BLaER1 treated with 17β-estradiol and CSF1 and Interleukin-3, amounts not matched to agents 10 nM and 100 nM (cell line): Measurements from ENCODE around the gene ARHGAP15.

Source experiments
- H3K27ac ChIP-seq, 11 experiments: shearing (Covaris generic); formaldehyde crosslinking; 2 replicates each; pipeline ENCODE4 v1.8.1; 2022
- H3K27me3 ChIP-seq, 11 experiments: shearing (Covaris generic); formaldehyde crosslinking; 2 replicates each; pipeline ENCODE4 v1.8.1; 2022
- H3K36me3 ChIP-seq, 11 experiments: shearing (Covaris generic); formaldehyde crosslinking; 2 replicates each; pipeline ENCODE4 v1.8.1; 2022
- H3K4me1 ChIP-seq, 10 experiments: shearing (Covaris generic); formaldehyde crosslinking; 2 replicates each; pipeline ENCODE4 v1.8.1; 2022
- H3K4me2 ChIP-seq, 11 experiments: shearing (Covaris generic); formaldehyde crosslinking; 2 replicates each; pipeline ENCODE4 v1.8.1; 2022
- H3K4me3 ChIP-seq, 10 experiments: shearing (Covaris generic); formaldehyde crosslinking; 2 replicates each; pipeline ENCODE4 v1.8.1; 2022
- H3K9ac ChIP-seq, 11 experiments: shearing (Covaris generic); formaldehyde crosslinking; 2 replicates each; pipeline ENCODE4 v1.8.1; 2022
- H3K9me3 ChIP-seq, 11 experiments: shearing (Covaris generic); formaldehyde crosslinking; replicated peaks in 1 of 11; 2 replicates each; pipeline ENCODE4 v1.8.1; 2022
- H4K20me1 ChIP-seq, 11 experiments: shearing (Covaris generic); formaldehyde crosslinking; 2 replicates each; pipeline ENCODE4 v1.8.1; 2022
- Cebpa-rat ChIP-seq, 11 experiments: shearing (Covaris generic); IDR thresholded peaks; 2 replicates each; pipeline ENCODE4 v1.8.1; 2022

ARHGAP15 gene

GRCh38 chr2:143674051-143674450, 544.8 kb downstream of the ARHGAP15 start:
- Histone ChIP-seq H3K9ac (no peak overlapping the region), H3K4me1 (peaks cover 0 to 18% (median 0%) of the 10 kb centered on the region in 10 experiments; a peak in 3 of 20 replicates), H3K36me3 (peaks cover 0 to 28% (median 0%) of the 10 kb centered on the region in 11 experiments; a peak in 6 of 22 replicates), H4K20me1 (no peaks in the 10 kb centered on the region), H3K4me3 (no peak overlapping the region), H3K9me3 (no peaks in the 10 kb centered on the region; a peak in 1 of 22 replicates), H3K27me3 (no peaks in the 10 kb centered on the region), H3K4me2 (0 out of 22 replicates have a peak overlapping the region, but pooled peaks of 1 of the 11 experiments have one; percentile 5), H3K27ac (peak overlapping the region in 3 of 11 experiments; percentile 30 to 46 (median 34); a peak in 1 of 22 replicates)
- TF ChIP-seq Cebpa-rat (IDR thresholded peaks at IDR 0.05) = no peak

- H3K9me3 ChIP-seq = no peaks in the 10 kb centered on the region; a peak in 1 of 22 replicates
- H3K4me1 ChIP-seq = peaks cover 0 to 18% (median 0%) of the 10 kb centered on the region in 10 experiments; a peak in 3 of 20 replicates
- no peak for TF ChIP-seq Cebpa-rat (IDR thresholded peaks at IDR 0.05)
- H3K4me3 ChIP-seq = no peak overlapping the region
- H4K20me1 ChIP-seq = no peaks in the 10 kb centered on the region
- H3K4me2 ChIP-seq = peak overlapping the region in 1 of 11 experiments; percentile 32; a peak in 1 of 22 replicates
- peak overlapping the region in 2 of 11 experiments; percentile 30 to 34; a peak in 2 of 22 replicates for H3K27ac ChIP-seq
- no peaks in the 10 kb centered on the region for H3K27me3 ChIP-seq
- no peak overlapping the region for H3K9ac ChIP-seq
- H3K36me3 ChIP-seq = peaks cover 0 to 28% (median 0%) of the 10 kb centered on the region in 11 experiments; a peak in 6 of 22 replicates
These were observed 545.8 kb downstream of the ARHGAP15 start for GRCh38 chr2:143675021-143675420.

- Histone ChIP-seq H3K4me2 (no peak overlapping the region), H3K27ac (no peak overlapping the region), H3K9me3 (no peaks in the 10 kb centered on the region), H3K9ac (no peak overlapping the region), H3K27me3 (no peaks in the 10 kb centered on the region), H3K36me3 (peaks cover 0 to 16% (median 0%) of the 10 kb centered on the region in 11 experiments; a peak in 4 of 22 replicates), H3K4me3 (no peak overlapping the region), H3K4me1 (peaks cover 0 to 4% (median 0%) of the 10 kb centered on the region in 10 experiments; a peak in 3 of 20 replicates), H4K20me1 (no peaks in the 10 kb centered on the region)
- no peak for TF ChIP-seq Cebpa-rat (IDR thresholded peaks at IDR 0.05)
These were observed 550.4 kb downstream of the ARHGAP15 start for GRCh38 chr2:143679617-143680016.

- Histone ChIP-seq H3K9ac (no peak overlapping the region), H3K4me3 (no peak overlapping the region), H3K27me3 (no peaks in the 10 kb centered on the region), H3K27ac (no peak overlapping the region), H3K4me2 (no peak overlapping the region), H3K9me3 (no peaks in the 10 kb centered on the region), H4K20me1 (no peaks in the 10 kb centered on the region), H3K4me1 (no peaks in the 10 kb centered on the region), H3K36me3 (peaks cover 0 to 8% (median 0%) of the 10 kb centered on the region in 11 experiments; a peak in 1 of 22 replicates)
- no peak for TF ChIP-seq Cebpa-rat (IDR thresholded peaks at IDR 0.05)
These were observed 551.7 kb downstream of the ARHGAP15 start for GRCh38 chr2:143680885-143681405.

GRCh38 chr2:143682436-143683055, 553.3 kb downstream of the ARHGAP15 start:
- Histone ChIP-seq H3K4me2 (no peak overlapping the region), H3K36me3 (0 out of 22 replicates have a peak, but pooled peaks cover 0 to 5% (median 0%) of the 10 kb centered on the region in 11 experiments), H3K9me3 (no peaks in the 10 kb centered on the region), H3K27me3 (no peaks in the 10 kb centered on the region), H3K4me1 (no peaks in the 10 kb centered on the region), H3K9ac (no peak overlapping the region), H3K27ac (no peak overlapping the region), H4K20me1 (no peaks in the 10 kb centered on the region), H3K4me3 (no peak overlapping the region)
- TF ChIP-seq Cebpa-rat (IDR thresholded peaks at IDR 0.05) = no peak

GRCh38 chr2:143683977-143684376, 554.8 kb downstream of the ARHGAP15 start:
- TF ChIP-seq Cebpa-rat (IDR thresholded peaks at IDR 0.05) = no peak
- H3K27ac ChIP-seq = no peak overlapping the region
- no peak overlapping the region for H3K9ac ChIP-seq
- no peaks in the 10 kb centered on the region for H3K9me3 ChIP-seq
- 0 out of 22 replicates have a peak, but pooled peaks cover 0 to 5% (median 0%) of the 10 kb centered on the region in 11 experiments for H3K36me3 ChIP-seq
- no peaks in the 10 kb centered on the region for H3K27me3 ChIP-seq
- no peaks in the 10 kb centered on the region for H3K4me1 ChIP-seq
- H4K20me1 ChIP-seq = no peaks in the 10 kb centered on the region
- no peak overlapping the region for H3K4me2 ChIP-seq
- H3K4me3 ChIP-seq = no peak overlapping the region

- H3K4me2 ChIP-seq = no peak overlapping the region
- TF ChIP-seq Cebpa-rat (IDR thresholded peaks at IDR 0.05) = no peak
- H3K9ac ChIP-seq = no peak overlapping the region
- H3K36me3 ChIP-seq = peaks cover 0 to 5% (median 0%) of the 10 kb centered on the region in 11 experiments; a peak in 1 of 22 replicates
- no peaks in the 10 kb centered on the region for H3K4me1 ChIP-seq
- H3K27ac ChIP-seq = no peak overlapping the region
- H3K27me3 ChIP-seq = no peaks in the 10 kb centered on the region
- H4K20me1 ChIP-seq = no peaks in the 10 kb centered on the region
- no peak overlapping the region for H3K4me3 ChIP-seq
- H3K9me3 ChIP-seq = no peaks in the 10 kb centered on the region
These were observed 555.5 kb downstream of the ARHGAP15 start for GRCh38 chr2:143684551-143685320.

- Histone ChIP-seq H3K9ac (no peak overlapping the region), H3K9me3 (no peaks in the 10 kb centered on the region), H4K20me1 (no peaks in the 10 kb centered on the region), H3K27me3 (no peaks in the 10 kb centered on the region), H3K27ac (no peak overlapping the region), H3K36me3 (peaks cover 0 to 6% (median 0%) of the 10 kb centered on the region in 11 experiments; a peak in 2 of 22 replicates), H3K4me3 (no peak overlapping the region), H3K4me1 (no peaks in the 10 kb centered on the region), H3K4me2 (no peak overlapping the region)
- no peak for TF ChIP-seq Cebpa-rat (IDR thresholded peaks at IDR 0.05)
These were observed 556.3 kb downstream of the ARHGAP15 start for GRCh38 chr2:143685421-143686078.
